Measurements from ENCODE around the gene ACO1.

Gene ACO1

GRCh38 chr9:32487981-32488380 lies 103.5 kb downstream of the ACO1 start:
- DNase-seq (ENCODE audit: low spot score in 2 of 2) = no peak
- Mint-ChIP-seq H3K4me1 (no peaks in the 10 kb centered on the region), H3K27me3 (no peaks in the 10 kb centered on the region), H3K27ac (ENCODE audit: low read depth) (peak overlapping the region; percentile 18), H3K36me3 (ENCODE audit: insufficient read depth) (peaks cover 82% of the 10 kb centered on the region), H3K9me3 (no peaks in the 10 kb centered on the region), H3K4me3 (no peak overlapping the region)
- no peak for ATAC-seq (replicated peaks; ENCODE audit: extremely low read depth, poor library complexity, severe bottlenecking)

DNA sequence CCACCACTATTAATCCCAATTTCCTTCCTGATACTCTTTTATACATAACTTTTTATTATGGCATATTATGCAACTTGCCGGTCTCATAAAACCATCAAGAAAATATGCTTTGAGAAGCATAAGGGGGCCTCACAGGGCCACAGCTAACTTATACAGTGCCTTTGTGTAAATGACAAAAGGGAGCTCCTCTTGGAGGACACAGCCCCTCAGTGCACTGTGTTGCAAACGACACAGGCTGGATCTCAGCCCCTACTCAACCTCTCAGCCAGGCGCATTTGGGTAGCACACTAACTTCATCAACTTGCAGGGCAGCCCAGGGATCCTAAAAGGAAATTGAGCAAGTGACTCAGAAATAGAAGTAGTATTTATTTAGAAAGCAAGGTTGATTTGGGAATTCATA lies 106.2 kb downstream of the ACO1 start:
- ATAC-seq (replicated peaks; ENCODE audit: extremely low read depth, poor library complexity, severe bottlenecking) (no peak), DNase-seq (ENCODE audit: low spot score in 2 of 2) (no peak)
- Mint-ChIP-seq H3K9me3 (no peaks in the 10 kb centered on the region), H3K27ac (ENCODE audit: low read depth) (peak overlapping the region; percentile 2), H3K4me3 (no peak overlapping the region), H3K36me3 (ENCODE audit: insufficient read depth) (peaks cover 71% of the 10 kb centered on the region), H3K27me3 (no peaks in the 10 kb centered on the region), H3K4me1 (no peaks in the 10 kb centered on the region)

- H3K4me1 Mint-ChIP-seq = peaks cover 5% of the 10 kb centered on the region
- no peak overlapping the region for H3K27ac Mint-ChIP-seq (ENCODE audit: low read depth)
- H3K9me3 Mint-ChIP-seq = no peaks in the 10 kb centered on the region
- no peaks in the 10 kb centered on the region for H3K27me3 Mint-ChIP-seq
- H3K4me3 Mint-ChIP-seq = no peak overlapping the region
- DNase-seq (ENCODE audit: low spot score in 2 of 2) (no peak), ATAC-seq (replicated peaks; ENCODE audit: extremely low read depth, poor library complexity, severe bottlenecking) (no peak)
- H3K36me3 Mint-ChIP-seq (ENCODE audit: insufficient read depth) = peaks cover 30% of the 10 kb centered on the region
Measured at GRCh38 chr9:32497921-32498320, 113.5 kb downstream of the ACO1 start.

DNA sequence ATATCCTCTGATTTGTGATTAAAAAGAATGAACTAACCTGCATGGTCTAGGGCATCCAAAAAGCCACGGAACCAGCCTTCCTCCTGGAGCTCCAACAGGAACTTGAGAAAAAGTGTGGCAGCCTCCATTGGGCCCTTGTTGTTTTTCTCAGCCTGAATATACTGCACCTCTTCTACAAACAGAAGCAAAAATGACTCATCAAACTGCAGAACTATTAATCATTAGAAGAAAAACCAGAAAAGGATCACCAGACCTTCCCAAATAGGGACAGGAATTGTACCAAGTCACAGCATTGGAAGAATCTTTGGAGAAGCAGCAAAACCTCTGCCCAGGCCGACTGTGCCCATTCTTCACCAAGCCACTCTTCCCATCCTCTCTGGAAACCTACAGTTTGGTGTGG lies 116.3 kb downstream of the ACO1 start:
- peaks cover 20% of the 10 kb centered on the region for H3K36me3 Mint-ChIP-seq (ENCODE audit: insufficient read depth)
- H3K4me1 Mint-ChIP-seq = peaks cover 12% of the 10 kb centered on the region
- no peak overlapping the region for H3K4me3 Mint-ChIP-seq
- DNase-seq (ENCODE audit: low spot score in 2 of 2) = no peak
- no peak overlapping the region for H3K27ac Mint-ChIP-seq (ENCODE audit: low read depth)
- ATAC-seq (replicated peaks; ENCODE audit: extremely low read depth, poor library complexity, severe bottlenecking) = no peak
- H3K9me3 Mint-ChIP-seq = no peaks in the 10 kb centered on the region
- H3K27me3 Mint-ChIP-seq = no peaks in the 10 kb centered on the region

GRCh38 chr9:32501868-32502267 lies 117.4 kb downstream of the ACO1 start:
- H3K27me3 Mint-ChIP-seq = no peaks in the 10 kb centered on the region
- DNase-seq (ENCODE audit: low spot score in 2 of 2) = no peak
- H3K4me3 Mint-ChIP-seq = no peak overlapping the region
- peaks cover 18% of the 10 kb centered on the region for H3K4me1 Mint-ChIP-seq
- H3K36me3 Mint-ChIP-seq (ENCODE audit: insufficient read depth) = peaks cover 17% of the 10 kb centered on the region
- no peak overlapping the region for H3K27ac Mint-ChIP-seq (ENCODE audit: low read depth)
- H3K9me3 Mint-ChIP-seq = no peaks in the 10 kb centered on the region
- no peak for ATAC-seq (replicated peaks; ENCODE audit: extremely low read depth, poor library complexity, severe bottlenecking)

GRCh38 chr9:32502464-32502863 lies 118.0 kb downstream of the ACO1 start:
- Mint-ChIP-seq H3K9me3 (no peaks in the 10 kb centered on the region), H3K27ac (ENCODE audit: low read depth) (no peak overlapping the region), H3K27me3 (no peaks in the 10 kb centered on the region), H3K4me3 (no peak overlapping the region), H3K36me3 (ENCODE audit: insufficient read depth) (peaks cover 17% of the 10 kb centered on the region), H3K4me1 (peaks cover 18% of the 10 kb centered on the region)
- no peak for DNase-seq (ENCODE audit: low spot score in 2 of 2)
- ATAC-seq (replicated peaks; ENCODE audit: extremely low read depth, poor library complexity, severe bottlenecking) = no peak

GRCh38 chr9:32503008-32503407 lies 118.6 kb downstream of the ACO1 start:
- no peak for ATAC-seq (replicated peaks; ENCODE audit: extremely low read depth, poor library complexity, severe bottlenecking)
- no peak overlapping the region for H3K4me3 Mint-ChIP-seq
- H3K36me3 Mint-ChIP-seq (ENCODE audit: insufficient read depth) = peaks cover 17% of the 10 kb centered on the region
- no peak for DNase-seq (ENCODE audit: low spot score in 2 of 2)
- H3K27me3 Mint-ChIP-seq = no peaks in the 10 kb centered on the region
- no peak overlapping the region for H3K27ac Mint-ChIP-seq (ENCODE audit: low read depth)
- no peaks in the 10 kb centered on the region for H3K9me3 Mint-ChIP-seq
- peaks cover 18% of the 10 kb centered on the region for H3K4me1 Mint-ChIP-seq

Measured in central memory CD8-positive, alpha-beta T cell (primary cell).